GM23338 (cell line): ENCODE measurements around the gene ATP5MC2.

ENCODE experiments used
- CTCF ChIP-seq, 2 experiments: fragments of 200-600 bp in 1 of 2; sonication (generic) in 1 of 2; conservative IDR thresholded peaks; 2 replicates each; pipeline versions ENCODE4 v1.5.1 to v1.6.1; 2016 to 2017; ENCODE audit warnings: antibody characterized with exemption in 2 of 2, low read depth in 2 of 2, mild to moderate bottlenecking in 2 of 2, moderate library complexity in 1 of 2
- ETS1 ChIP-seq: IDR thresholded peaks from 2 replicates; pipeline ENCODE4 v1.6.1; 2016; ENCODE audit warnings: antibody characterized with exemption
- EZH2 ChIP-seq: fragments of 200-600 bp; sonication (generic); IDR thresholded peaks from one replicate; pipeline ENCODE4 v1.8.0; 2017; ENCODE audit warnings: antibody characterized with exemption, mild to moderate bottlenecking, low read depth; ENCODE audit not compliant: unreplicated experiment
- EZH2phosphoT487 ChIP-seq: fragments of 200-600 bp; sonication (generic); IDR thresholded peaks from one replicate; pipeline ENCODE4 v1.8.1; 2018; ENCODE audit warnings: antibody characterized with exemption; ENCODE audit not compliant: unreplicated experiment
- JUNB ChIP-seq: IDR thresholded peaks from one replicate; pipeline ENCODE4 v1.6.1; 2016; ENCODE audit warnings: antibody characterized with exemption; ENCODE audit not compliant: unreplicated experiment
- POLR2AphosphoS5 ChIP-seq: IDR thresholded peaks from 2 replicates; pipeline ENCODE4 v1.6.1; 2016; ENCODE audit warnings: antibody characterized with exemption, low read depth
- REST ChIP-seq: IDR thresholded peaks from one replicate; pipeline ENCODE4 v1.6.1; 2018; ENCODE audit warnings: antibody characterized with exemption; ENCODE audit not compliant: unreplicated experiment
- STAT1 ChIP-seq: IDR thresholded peaks from one replicate; pipeline ENCODE4 v1.6.1; 2016; ENCODE audit warnings: antibody characterized with exemption; ENCODE audit not compliant: unreplicated experiment

DNA sequence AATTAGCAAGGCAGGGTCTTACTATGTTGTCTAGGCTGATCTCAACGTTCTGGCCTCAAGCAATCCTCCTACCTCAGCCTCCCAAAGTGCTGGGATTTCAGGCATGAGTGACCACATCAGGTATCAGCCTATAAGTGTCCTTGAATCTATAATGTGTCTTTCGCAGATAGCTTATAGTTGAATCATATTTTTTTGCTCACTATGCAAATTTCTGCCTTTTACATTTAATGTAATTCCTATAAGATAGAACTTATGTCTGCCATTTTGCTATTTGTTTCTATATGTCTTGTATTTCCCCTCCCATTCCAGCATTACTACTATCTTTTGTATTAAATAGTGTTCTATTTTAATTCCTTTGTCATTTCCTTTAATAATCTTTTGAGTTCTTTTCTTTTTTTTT is 39.2 kb downstream of the ATP5MC2 start:
- no peak for TF ChIP-seq CTCF (conservative IDR thresholded peaks at IDR 0.05; ENCODE audit: low read depth in 2 of 2)
- TF ChIP-seq EZH2 = no peak
- TF ChIP-seq JUNB = no peak
- TF ChIP-seq REST = no peak
- no peak for TF ChIP-seq POLR2AphosphoS5
- TF ChIP-seq STAT1 = no peak
- TF ChIP-seq ETS1 = no peak
- no peak for TF ChIP-seq EZH2phosphoT487
